B cell (primary cell): ENCODE results near the gene HOXA1. TPM values are rescaled to one million over a fixed set of nuclear protein-coding genes. Genes with fewer than 3 reads are reported as not detected.

Experiments
- ATAC-seq: fragments of 200-7000 bp; cut with Tn5 transposase; one replicate; pipeline ENCODE4 v1.10.0; 2021; ENCODE audit warnings: low read depth, mild to moderate bottlenecking, moderate number of reproducible peaks, moderate library complexity
- CTCF ChIA-PET: fragments of 350-600 bp; sonication (Branson Sonifier 250); formaldehyde crosslinking; loops from one replicate; lab custom pipeline; 2021; ENCODE audit warnings: antibody characterized with exemption, inconsistent platforms; lab: Charles Lee
- POLR2A ChIA-PET: fragments of 350-600 bp; sonication (Branson Sonifier 250); formaldehyde crosslinking; loops from one replicate; lab custom pipeline; 2021; ENCODE audit warnings: antibody characterized with exemption; lab: Charles Lee
- DNase-seq: peaks from one replicate; pipeline ENCODE4 v3.0.0; 2013
- H2AFZ ChIP-seq: 2 replicates; pipeline ENCODE4 v1.6.1; 2012; ENCODE audit warnings: mild to moderate bottlenecking, low read depth, low read length; ENCODE audit not compliant: insufficient read depth, poor library complexity, severe bottlenecking
- H3K27ac ChIP-seq, 2 donors: 1 replicate in 1 of 2; 2 replicates in 1 of 2; pipeline ENCODE4 v1.5.1; 2012 to 2013; ENCODE audit warnings: low read length in 2 of 2, mild to moderate bottlenecking in 2 of 2, moderate library complexity in 1 of 2
- H3K27me3 ChIP-seq, 4 experiments: fragments of 200-600 bp in 1 of 4; sonication (generic) in 1 of 4; replicated peaks in 1 of 4; 1 replicate in 2 of 4; 2 replicates in 2 of 4; pipeline versions ENCODE4 v1.6.1 to v1.7.0; 2013 to 2016; ENCODE audit warnings: low read length in 3 of 4, mild to moderate bottlenecking in 2 of 4, mixed read lengths in 1 of 4, moderate library complexity in 1 of 4; ENCODE audit not compliant: insufficient read depth in 4 of 4, control insufficient read depth in 3 of 4; ENCODE audit errors: control extremely low read depth in 1 of 4
- H3K36me3 ChIP-seq, 2 experiments: replicated peaks in 1 of 2; 1 replicate in 1 of 2; 2 replicates in 1 of 2; pipeline versions ENCODE4 v1.6.1 to v1.7.1; 2013; ENCODE audit warnings: low read length in 1 of 2; ENCODE audit not compliant: insufficient read depth in 2 of 2, control insufficient read depth in 1 of 2; ENCODE audit errors: control extremely low read depth in 1 of 2, extremely low read depth in 1 of 2
- H3K4me1 ChIP-seq, 2 donors: fragments of 200-600 bp in 1 of 2; sonication (generic) in 1 of 2; 1 replicate in 1 of 2; 2 replicates in 1 of 2; pipeline versions ENCODE4 v1.5.1 to v1.6.1; 2013 to 2017; ENCODE audit warnings: low read length in 2 of 2; ENCODE audit not compliant: control insufficient read depth in 2 of 2, insufficient read depth in 2 of 2
- H3K4me2 ChIP-seq: replicated peaks from 2 replicates; pipeline ENCODE3; 2012; ENCODE audit warnings: mild to moderate bottlenecking, low read depth, low read length; ENCODE audit not compliant: poor library complexity, severe bottlenecking
- H3K4me3 ChIP-seq, 5 experiments: fragments of 200-600 bp in 1 of 5; sonication (generic) in 1 of 5; 1 replicate in 3 of 5; 2 replicates in 2 of 5; pipeline versions ENCODE4 v1.5.1 to v1.7.0; 2011 to 2016; ENCODE audit warnings: low read length in 4 of 5, mild to moderate bottlenecking in 4 of 5, low read depth in 2 of 5, control low read depth in 1 of 5, moderate library complexity in 1 of 5; ENCODE audit not compliant: insufficient read depth in 1 of 5; ENCODE audit errors: control extremely low read depth in 1 of 5, extremely low read depth in 1 of 5
- H3K79me2 ChIP-seq: fragments of 200-600 bp; sonication (generic); one replicate; pipeline ENCODE4 v1.6.0; 2016; ENCODE audit warnings: low read length; ENCODE audit not compliant: control insufficient read depth, insufficient read depth
- H3K9ac ChIP-seq: fragments of 200-600 bp; sonication (generic); 2 replicates; pipeline ENCODE4 v1.6.1; 2017; ENCODE audit warnings: mild to moderate bottlenecking, low read length, moderate library complexity
- H3K9me3 ChIP-seq, 3 donors: one replicate each; pipeline versions ENCODE4 v1.6.1 to v1.7.1; 2013; ENCODE audit warnings: low read length in 2 of 3; ENCODE audit not compliant: control insufficient read depth in 2 of 3, insufficient read depth in 1 of 3; ENCODE audit errors: control extremely low read depth in 1 of 3
- H4K20me1 ChIP-seq: 2 replicates; pipeline ENCODE4 v1.6.0; 2012; ENCODE audit warnings: mild to moderate bottlenecking, low read length; ENCODE audit not compliant: insufficient read depth, control insufficient read depth, poor library complexity, severe bottlenecking
- H3K27ac Mint-ChIP-seq: one replicate; pipeline ENCODE4 v1.8.0; 2021; ENCODE audit warnings: mixed read lengths
- H3K27me3 Mint-ChIP-seq: one replicate; pipeline ENCODE4 v1.8.0; 2021; ENCODE audit warnings: mixed read lengths
- H3K4me1 Mint-ChIP-seq: one replicate; pipeline ENCODE4 v1.8.0; 2021; ENCODE audit warnings: mixed read lengths
- H3K4me3 Mint-ChIP-seq: one replicate; pipeline ENCODE4 v1.8.0; 2021; ENCODE audit warnings: mixed read lengths
- H3K9me3 Mint-ChIP-seq: one replicate; pipeline ENCODE4 v1.8.0; 2022; ENCODE audit warnings: mixed read lengths; ENCODE audit not compliant: insufficient read depth
- CTCF ChIP-seq: fragments of 200-600 bp; IDR thresholded peaks from one replicate; pipeline ENCODE4 v1.8.0; 2022; ENCODE audit warnings: antibody characterized with exemption, mild to moderate bottlenecking
- EZH2 ChIP-seq: IDR thresholded peaks from 2 replicates; pipeline ENCODE4 v1.6.1; 2012; ENCODE audit warnings: borderline replicate concordance, low read depth, mild to moderate bottlenecking, moderate library complexity, low read length; ENCODE audit not compliant: insufficient read depth, poor library complexity, severe bottlenecking
- WGBS: methylation state at CpG from one replicate; pipeline ENCODE4 v1.1.5; 2013; ENCODE audit warnings: missing lambda C conversion rate; ENCODE audit not compliant: insufficient coverage; 5-methylcytosine and 5-hydroxymethylcytosine counted together
- intact Hi-C: fragments of 100-400 bp; cut with micrococcal nuclease; formaldehyde crosslinking; loops from one replicate; pipeline ENCODE4 v1.10.0; 2022
- polyA plus RNA-seq: library from polyadenylated mRNA; depleted of rRNA; stranded (reverse); fragments of >200 nt; gene quantifications from 2 replicates; pipeline ENCODE4 v1.2.3, GENCODE V29; 2012
- total RNA-seq, 2 donors: library from RNA; stranded (reverse); fragments of 120-200 nt in 1 of 2; gene quantifications; 1 replicate in 1 of 2; 2 replicates in 1 of 2; pipeline versions ENCODE4 v1.2.3 to v1.2.4, GENCODE V29; 2013 to 2022

Gene HOXA1
- total and polyA plus RNA-seq, 2 donors (not counting 1 experiment from before 2014, with no cell fraction given): 0.13 to 0.37 TPM

GRCh38 chr7:27111751-27112277 lies 16.0 kb upstream of the HOXA1 start:
- CTCF ChIA-PET: no interaction called here
- Histone ChIP-seq H3K9ac (no peak overlapping the region), H3K4me3 (no peak overlapping the region), H3K79me2 (no peaks in the 10 kb centered on the region), H3K27ac (no peak overlapping the region), H3K27me3 (peaks cover 0 to 3% (median 0%) of the 10 kb centered on the region in 4 experiments), H3K4me1 (no peaks in the 10 kb centered on the region), H3K36me3 (no peaks in the 10 kb centered on the region), H3K4me2 (no peak overlapping the region), H3K9me3 (peaks cover 0 to 15% (median 0%) of the 10 kb centered on the region in 3 donors), H2AFZ (no peak overlapping the region), H4K20me1 (no peaks in the 10 kb centered on the region)
- Mint-ChIP-seq H3K27me3 (peaks cover 8% of the 10 kb centered on the region), H3K9me3 (no peaks in the 10 kb centered on the region), H3K4me3 (no peak overlapping the region), H3K4me1 (no peaks in the 10 kb centered on the region), H3K27ac (no peak overlapping the region)
- intact Hi-C loops: no loop called here
- TF ChIP-seq CTCF (no peak), EZH2 (no peak)
- DNase-seq: no peak
- no peak for ATAC-seq
- POLR2A ChIA-PET: no interaction called here
- WGBS: no CpG with 5 or more reads among the region's 4 CpGs

DNA sequence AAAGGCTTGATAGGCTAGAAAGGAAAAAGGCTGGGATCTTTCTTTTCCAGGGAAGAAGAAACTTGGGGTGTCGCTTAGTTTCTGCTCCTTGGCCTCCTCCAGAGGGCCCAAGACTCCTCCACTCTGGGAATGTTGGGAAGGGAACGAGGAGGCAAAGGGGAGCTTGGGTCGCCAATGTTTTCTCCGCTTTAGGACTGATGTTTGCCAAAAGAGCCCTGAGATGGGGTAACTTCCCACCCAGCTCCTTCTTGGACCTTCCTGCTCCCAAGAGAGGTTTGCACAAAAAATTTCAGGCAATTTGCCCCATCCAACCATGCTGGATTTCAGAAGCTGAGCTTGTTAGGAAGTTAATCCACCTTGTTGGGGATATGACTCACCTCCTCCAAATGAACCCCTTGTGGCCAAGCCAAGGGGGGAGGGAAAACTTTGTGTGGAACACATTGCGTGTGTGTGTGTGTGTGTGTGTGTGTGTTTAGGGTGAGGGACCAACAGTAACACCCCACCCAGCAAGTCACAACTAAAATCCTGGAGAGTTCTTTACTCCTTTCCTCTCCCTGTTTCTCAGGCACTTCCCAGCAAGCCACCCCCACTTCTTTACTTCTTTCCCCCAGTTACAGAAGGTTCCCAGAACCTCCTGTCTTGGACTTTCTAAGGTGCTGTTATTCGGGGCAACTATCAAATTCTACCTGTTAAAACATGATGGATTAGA lies 15.4 kb upstream of the HOXA1 start:
- no peak overlapping the region for H2AFZ ChIP-seq
- no peaks in the 10 kb centered on the region for H3K79me2 ChIP-seq
- no peaks in the 10 kb centered on the region for H3K36me3 ChIP-seq
- no peak for TF ChIP-seq EZH2
- no peak for TF ChIP-seq CTCF
- no peak overlapping the region for H3K4me3 ChIP-seq
- intact Hi-C loops: no loop called here
- no peak for ATAC-seq
- no peak overlapping the region for H3K4me2 ChIP-seq
- H3K27ac ChIP-seq: no peak overlapping the region
- no peak overlapping the region for H3K9ac ChIP-seq
- CTCF ChIA-PET: interaction anchor here (1.0 kb wide), 1 partner anchor 245 kb away, joined by 4 read pairs; no protein-coding TSS in a partner anchor
- 92% methylated on average over 4 of the region's 6 CpGs for WGBS
- H3K4me3 Mint-ChIP-seq: no peak overlapping the region
- H3K27me3 Mint-ChIP-seq: peaks cover 8% of the 10 kb centered on the region
- no peaks in the 10 kb centered on the region for H4K20me1 ChIP-seq
- peaks cover 0 to 3% (median 1%) of the 10 kb centered on the region in 4 experiments for H3K27me3 ChIP-seq
- peaks cover 0 to 21% (median 0%) of the 10 kb centered on the region in 3 donors for H3K9me3 ChIP-seq
- no peaks in the 10 kb centered on the region for H3K4me1 Mint-ChIP-seq
- POLR2A ChIA-PET: no interaction called here
- no peak overlapping the region for H3K27ac Mint-ChIP-seq
- no peak for DNase-seq
- H3K4me1 ChIP-seq: no peaks in the 10 kb centered on the region
- H3K9me3 Mint-ChIP-seq: no peaks in the 10 kb centered on the region
